HG02588 (cell line): Measurements from ENCODE around the gene LHX5.

Experiments used
- ATAC-seq: cut with Tn5 transposase; IDR thresholded peaks from one replicate; pipeline ENCODE4 v1.9.1; 2021; ENCODE audit warnings: mild to moderate bottlenecking, moderate library complexity; ENCODE audit not compliant: unreplicated experiment

LHX5 gene

DNA sequence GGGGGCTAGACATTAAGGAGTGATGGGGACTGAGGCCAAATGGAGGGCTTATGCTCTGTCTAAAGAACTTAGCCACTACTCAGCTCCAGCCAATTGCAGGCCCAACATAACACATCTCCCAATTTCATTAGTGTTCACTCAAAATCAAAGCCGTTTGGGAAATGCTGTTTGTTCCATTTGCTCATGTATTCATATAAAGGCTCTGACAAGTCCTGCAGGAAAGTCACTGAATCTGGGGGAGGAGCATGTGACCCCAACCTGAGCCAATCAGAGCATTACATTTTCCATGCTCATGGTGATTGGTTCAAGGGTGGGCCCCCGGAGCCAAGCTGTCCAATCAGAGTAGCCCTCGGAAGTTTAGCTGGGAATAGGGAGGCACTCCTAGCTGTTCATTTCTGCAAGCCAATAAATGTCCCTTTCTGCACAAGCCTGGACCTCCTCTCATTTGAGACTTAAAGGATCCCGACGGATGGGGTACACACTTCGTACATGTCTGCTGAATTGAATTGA is 28.6 kb downstream of the LHX5 start:
- ATAC-seq: no peak

DNA sequence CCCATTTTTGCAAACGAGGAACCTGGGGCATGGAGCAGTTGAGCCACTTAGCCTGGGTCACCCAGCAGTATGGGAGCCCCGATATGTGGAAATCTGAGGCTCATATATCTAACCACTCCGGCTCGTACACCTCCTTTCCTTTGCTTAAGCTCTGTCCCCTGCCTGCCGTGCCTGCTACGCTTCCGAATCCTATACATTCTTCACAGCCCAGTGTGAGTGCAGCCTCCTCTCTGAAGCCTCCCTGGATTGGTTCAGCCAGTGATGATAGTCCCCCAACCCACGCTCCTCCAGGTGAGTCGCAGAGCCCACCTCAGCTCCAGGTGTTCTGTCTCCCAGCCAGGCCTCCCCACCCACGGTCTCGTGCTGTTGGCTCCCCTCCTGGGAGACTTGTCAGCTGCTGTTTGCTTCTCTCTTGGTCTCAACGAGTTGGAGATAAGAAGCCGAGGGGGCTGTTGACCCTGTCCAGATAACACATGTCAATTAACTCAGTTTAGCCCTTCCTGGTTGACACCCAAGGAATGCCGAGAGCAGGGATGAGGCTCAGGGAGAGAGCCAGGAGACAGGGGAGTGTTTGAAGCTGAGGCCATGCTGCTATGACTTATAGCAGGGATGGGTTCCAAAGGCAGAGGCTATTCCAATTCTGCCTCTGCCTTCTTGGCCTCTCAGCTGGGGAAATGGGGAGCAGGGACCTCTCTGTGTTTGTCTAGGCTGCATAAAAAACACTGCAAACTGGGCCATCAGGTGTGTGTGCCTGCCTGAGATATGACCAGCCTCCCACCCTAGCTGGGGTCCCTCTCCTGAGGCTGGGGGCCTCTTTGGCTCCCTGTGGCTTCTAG is 30.5 kb downstream of the LHX5 start:
- no peak for ATAC-seq

DNA sequence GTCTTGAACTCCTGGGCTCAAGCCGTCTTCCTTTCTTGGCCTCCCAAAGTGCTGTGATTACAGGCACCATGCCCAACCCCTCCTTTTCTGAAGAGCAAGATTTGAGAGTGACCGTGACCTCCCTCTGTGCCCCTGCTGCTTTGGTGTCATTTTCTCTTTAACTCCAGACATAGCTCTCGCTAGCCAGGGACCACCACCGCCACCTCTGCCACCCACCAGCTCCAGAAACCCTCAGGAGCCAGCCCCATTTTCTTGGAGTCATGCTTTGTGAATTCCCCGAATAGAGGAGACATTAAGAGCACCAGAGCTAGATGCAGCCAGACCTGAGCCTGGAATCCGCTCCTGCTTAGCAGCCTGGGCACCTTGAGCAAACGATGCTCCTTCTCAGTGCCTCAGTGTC is 31.3 kb downstream of the LHX5 start:
- no peak for ATAC-seq

DNA sequence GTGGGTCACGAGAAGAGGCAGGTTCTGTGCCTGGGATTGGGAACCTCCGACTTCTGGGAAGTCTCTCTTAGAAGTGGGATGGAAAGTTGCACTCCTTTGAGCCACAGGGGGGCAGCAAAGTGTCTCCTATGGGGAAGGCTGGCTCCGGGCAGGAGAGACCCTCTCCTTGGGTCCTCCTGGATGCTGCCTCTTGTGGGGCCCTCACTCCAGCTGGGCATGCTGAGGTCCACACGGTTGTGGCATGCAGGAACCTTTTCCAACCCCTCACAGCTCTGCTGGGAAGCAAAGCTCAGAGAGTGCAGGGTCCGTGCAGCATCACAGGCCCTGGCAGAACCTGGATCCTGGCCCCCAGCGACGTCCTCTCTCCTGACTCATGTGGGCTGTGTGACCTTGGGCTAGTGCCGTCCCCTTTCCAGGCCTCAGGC is 32.1 kb downstream of the LHX5 start:
- ATAC-seq: no peak

DNA sequence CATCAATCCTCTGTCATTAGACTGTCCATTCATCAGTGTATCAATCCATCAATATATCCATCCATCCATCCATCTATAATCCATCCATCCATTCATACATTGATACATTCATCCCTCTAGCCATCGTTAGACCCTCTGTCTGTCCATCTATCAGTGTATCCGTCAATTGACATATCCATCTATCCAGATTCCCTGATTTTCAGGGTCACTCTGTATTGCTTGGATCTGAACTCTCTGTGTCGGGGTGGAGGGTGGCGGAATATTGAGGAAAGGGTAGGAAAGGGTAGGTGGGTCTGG is 32.4 kb downstream of the LHX5 start:
- ATAC-seq: no peak

DNA sequence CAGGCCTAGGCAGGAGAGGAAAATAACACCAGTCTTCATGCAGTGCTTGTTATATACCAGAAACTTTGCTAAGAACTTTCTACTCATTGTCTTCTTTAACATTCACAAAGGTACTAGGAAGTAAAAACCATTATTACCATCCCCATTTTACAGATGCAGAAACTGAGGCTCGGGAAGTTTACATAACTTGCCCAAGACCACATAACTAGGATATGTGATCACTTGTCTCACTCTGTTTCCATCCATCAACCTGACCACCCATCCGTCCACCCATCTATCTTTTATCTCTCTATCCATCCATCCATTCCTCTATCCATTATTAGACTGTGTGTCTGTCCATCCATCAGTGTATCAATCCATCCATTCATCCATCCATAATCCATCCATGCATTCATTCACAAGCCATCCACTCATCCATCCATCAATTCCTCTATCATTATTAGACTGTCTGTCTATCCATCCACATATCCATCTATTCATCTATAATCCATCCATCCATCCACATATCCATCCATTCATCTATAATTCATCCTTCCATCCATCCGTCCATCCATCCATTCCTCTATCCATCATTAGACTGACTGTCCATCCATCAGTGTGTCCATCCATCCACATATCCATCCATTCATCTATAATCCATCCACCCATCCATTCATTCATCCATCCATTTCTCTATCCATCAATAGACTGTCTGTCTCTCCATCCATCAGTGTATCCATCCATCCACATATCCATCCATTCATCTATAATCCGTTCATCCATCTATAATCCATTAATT is 33.0 kb downstream of the LHX5 start:
- no peak for ATAC-seq

DNA sequence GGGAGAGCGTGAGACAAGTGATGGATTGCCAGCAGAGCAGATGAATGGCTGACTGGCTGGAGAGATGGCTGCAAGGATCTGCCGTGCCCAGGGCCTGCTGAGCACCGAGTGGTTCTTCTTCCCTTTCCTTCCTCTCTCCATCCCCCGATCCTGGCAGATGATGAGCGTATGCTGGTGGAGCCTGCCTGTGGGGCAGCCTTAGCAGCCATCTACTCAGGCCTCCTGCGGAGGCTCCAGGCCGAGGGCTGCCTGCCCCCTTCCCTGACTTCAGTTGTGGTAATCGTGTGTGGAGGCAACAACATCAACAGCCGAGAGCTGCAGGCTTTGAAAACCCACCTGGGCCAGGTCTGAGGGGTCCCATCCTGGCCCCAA is 34.0 kb downstream of the LHX5 start:
- no peak for ATAC-seq

DNA sequence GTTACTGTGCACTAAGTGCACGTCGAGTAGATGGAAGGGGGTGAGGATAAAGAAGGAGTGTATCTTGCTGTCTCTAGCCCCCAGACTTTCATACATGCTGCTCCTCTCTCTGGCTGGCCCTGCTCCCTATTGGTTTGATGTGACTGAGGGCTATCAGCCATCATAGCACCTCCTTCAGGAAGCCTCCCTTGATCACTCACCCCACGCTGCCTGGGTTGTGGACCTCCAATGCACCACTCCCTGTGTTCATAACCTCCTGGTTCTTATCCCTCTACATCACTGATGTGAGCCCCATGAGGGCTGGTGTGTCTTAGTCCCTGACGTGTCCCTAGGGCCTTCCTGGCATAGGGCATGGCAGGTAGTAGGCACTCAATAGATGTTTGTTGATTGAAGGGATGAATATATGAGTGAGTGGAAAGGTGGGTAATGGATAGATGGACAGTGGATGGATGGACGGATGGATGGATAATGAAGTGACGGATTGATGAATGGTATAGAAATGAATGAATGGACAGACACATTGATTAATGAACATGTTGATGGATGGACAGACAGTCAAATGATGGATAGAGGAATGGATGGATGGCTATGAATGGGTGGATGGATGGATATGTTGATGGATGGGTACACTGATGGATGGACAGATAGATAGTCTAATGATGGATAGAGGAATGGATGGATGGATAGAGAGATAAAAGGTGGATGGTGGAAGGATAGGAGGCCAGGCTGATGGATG is 34.5 kb downstream of the LHX5 start:
- ATAC-seq: no peak

DNA sequence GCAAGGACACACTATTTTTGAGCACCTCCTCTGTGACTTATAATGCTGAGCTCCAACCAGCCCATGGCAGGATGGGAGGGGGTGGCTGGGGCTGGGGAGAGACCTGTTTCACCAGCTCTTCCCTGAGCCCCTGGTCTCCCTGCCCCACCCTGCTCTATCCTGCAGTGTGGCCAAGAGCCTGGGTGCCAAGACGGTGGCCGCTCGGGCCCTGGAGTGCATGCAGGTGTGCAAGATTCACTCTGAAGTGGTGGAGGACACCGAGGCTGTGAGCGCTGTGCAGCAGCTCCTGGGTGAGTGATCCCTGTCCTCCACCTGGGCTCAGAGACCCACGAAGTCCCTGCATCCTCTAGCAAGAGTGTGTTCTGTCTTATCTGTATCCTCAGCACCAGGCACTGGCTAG is 35.1 kb downstream of the LHX5 start:
- no peak for ATAC-seq

DNA sequence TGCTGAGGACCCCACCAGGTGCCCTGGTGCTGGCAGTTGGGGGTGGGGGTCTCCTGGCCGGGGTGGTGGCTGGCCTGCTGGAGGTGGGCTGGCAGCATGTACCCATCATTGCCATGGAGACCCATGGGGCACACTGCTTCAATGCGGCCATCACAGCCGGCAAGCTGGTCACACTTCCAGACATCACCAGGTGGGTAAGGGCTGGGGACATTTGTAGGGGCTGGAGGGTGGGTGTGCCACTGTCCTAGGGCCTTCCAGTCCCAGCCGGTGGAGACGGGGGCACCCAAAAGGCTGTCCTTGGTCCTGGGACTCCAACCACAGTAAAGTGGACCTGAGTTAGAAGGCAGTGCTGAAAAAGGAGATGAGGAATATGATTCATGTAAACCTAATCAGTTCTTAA is 36.3 kb downstream of the LHX5 start:
- no peak for ATAC-seq

DNA sequence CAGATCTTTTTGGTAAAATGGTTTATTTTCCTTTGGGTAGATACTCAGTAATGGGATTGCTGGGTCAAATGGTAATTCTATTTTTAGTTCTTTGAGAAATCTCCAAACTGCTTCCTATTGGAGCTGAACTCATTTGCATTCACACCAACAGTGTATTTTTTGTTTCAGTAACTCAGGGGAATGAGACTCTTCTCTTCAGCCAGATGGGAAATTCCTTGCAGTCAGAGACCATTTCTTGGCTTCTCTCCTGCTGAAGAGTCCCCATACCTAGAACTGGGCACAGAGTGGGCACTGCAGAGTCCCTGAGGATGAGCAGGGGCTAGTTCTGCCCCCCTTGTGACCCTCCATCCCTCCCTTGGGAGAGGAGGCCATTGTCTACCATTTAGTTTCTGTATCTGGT is 38.7 kb downstream of the LHX5 start:
- no peak for ATAC-seq

DNA sequence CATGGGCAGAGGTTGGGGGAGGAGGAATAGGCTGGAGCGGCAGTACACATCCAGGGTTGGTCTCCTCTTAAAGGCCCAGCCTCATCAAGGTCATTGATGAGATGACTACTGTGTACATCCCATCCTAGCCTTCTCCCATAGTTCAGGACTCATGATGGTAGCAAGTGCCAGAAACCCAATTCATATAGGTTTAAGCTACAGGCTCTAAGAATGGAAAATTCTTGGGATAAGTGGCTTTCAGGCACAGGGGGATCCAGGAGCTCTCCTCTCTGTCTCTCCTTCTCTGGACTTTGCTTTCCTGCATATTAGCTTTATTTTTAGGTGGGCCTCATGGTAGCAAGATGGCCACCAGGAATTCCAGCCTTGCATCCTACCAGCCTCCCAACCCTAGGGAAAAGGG is 43.2 kb downstream of the LHX5 start:
- ATAC-seq: no peak

DNA sequence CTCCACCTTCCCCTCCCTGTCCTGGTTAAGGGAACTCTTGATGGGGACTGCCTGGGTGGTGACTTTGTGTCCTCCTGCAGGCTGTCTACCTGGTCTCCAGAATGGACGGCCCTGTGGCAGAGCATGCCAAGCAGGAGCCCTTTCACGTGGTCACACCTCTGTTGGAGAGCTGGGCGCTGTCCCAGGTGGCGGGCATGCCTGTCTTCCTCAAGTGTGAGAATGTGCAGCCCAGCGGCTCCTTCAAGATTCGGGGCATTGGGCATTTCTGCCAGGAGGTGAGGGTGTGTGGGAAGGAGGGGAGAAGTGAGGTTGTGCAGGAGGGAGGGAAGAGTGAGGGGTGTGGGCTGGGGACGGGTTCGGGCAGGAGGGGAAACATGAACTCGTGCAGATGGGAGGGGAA is 43.8 kb downstream of the LHX5 start:
- no peak for ATAC-seq

DNA sequence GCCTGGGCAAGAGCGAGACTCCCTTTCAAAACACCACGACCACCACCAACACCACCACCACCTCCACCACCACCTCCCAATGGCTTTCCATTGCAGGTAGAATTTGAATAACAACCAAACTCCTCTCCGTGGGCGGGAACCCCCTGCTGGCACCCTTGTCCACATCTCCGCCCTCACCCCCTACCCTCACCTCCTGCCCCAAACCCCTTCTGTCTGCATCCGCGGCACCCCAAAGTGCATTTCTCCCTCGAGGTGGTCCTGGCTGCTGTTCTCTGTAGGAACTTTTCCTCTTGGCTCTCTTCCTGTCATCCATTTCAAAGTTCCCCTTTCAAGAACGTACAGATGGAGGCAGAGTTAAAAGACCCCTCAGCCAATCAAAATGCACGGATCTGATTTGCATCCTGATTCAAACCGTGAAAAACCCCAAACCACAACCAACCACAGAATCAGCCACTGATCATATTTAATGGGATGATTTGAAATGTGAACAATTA is 45.7 kb downstream of the LHX5 start:
- ATAC-seq: no peak

DNA sequence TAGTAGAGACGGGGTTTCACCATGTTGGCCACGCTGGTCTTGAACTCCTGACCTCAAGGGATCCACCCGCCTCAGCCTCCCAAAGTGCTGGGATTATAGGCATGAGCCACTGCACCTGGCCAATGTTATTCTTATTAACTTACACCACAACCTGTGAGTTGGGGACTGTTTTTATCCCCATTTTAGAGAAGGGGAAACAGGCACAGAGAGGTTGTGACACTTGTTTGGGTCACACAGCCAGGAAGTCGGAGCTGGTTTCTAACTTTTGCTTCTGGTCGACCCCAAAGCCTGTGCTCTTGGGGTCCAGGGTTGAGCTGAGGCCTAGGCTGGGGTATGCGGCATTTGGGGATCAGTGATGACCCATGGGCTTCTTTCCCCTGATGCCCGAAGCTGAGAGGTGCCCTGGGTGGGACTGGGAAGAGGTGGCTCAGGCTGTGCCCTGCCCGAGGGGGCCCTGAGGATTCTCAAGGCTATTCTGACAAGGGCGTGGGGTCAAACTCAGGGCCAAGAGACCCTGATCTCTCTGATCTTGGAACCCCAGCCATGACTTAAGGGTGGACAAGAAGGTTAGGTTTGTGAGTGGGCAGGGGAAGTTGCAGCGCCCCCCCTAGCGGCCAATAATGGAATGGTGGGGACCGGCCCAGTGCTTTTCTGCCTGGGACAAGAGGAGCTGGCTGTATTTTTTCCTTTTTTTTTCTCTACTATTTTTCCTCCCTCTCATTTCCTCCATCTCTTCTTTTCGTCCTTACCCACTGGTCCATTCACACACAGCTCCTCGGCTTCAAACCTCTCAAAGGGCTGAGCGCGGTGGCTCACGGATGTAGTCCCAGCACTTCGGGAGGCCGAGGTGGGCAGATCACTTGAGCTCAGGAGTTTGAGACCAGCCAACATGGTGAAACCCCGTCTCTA is 46.5 kb downstream of the LHX5 start:
- no peak for ATAC-seq

DNA sequence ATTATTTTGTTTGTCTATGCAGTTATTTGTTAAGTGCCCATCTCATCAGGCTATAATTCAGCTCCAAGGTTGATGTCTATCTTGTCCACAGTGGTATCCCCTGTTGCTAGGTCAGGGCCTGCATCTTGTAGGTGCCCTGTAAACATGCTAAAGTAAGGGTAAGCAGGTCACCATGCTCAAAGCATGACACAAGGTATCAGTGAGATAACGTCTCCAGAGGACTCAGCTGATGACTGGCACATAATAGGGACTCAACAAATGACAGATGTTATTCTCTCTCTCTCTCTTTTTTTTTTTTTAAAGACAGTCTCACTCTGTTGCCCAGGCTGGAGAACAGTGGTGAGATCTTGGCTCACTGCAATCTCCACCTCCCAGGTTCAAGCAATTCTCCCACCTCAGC is 47.2 kb downstream of the LHX5 start:
- no peak for ATAC-seq

DNA sequence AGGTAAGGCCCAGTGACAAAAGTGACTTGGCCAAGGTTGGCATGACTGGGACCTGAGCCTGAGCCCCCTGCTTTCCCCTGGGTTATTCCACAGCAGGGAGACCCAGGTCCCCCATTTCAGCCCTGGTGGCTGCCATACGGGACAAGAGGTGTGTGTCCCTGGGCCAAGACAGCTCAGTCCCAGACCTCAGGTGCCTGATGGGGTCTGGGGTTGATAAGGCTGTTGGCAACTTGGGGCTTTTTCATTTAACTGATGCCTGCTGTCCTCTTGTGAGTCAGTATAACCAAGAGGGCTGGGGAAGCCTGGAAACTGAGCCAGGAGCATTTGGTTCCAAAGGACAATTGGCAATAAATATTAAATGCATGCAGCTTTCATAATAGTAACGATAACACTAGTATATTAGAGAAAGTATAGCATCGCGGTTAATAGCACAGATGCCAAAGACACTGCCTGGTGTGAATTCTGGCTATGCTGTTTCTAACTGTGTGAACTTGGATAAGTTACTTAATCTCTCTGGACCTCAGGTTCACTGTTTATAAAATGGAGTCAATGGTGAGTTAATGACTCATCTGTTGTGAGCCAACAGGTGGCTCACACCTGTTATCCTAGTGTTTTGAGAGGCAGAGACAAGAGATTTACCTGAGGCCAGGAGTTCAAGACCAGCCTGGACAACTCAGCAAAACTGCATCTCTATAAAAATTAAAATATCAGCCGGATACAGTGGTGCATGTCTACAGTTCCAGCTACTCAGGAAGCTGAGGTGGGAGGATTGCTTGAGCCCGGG is 48.6 kb downstream of the LHX5 start:
- no peak for ATAC-seq

DNA sequence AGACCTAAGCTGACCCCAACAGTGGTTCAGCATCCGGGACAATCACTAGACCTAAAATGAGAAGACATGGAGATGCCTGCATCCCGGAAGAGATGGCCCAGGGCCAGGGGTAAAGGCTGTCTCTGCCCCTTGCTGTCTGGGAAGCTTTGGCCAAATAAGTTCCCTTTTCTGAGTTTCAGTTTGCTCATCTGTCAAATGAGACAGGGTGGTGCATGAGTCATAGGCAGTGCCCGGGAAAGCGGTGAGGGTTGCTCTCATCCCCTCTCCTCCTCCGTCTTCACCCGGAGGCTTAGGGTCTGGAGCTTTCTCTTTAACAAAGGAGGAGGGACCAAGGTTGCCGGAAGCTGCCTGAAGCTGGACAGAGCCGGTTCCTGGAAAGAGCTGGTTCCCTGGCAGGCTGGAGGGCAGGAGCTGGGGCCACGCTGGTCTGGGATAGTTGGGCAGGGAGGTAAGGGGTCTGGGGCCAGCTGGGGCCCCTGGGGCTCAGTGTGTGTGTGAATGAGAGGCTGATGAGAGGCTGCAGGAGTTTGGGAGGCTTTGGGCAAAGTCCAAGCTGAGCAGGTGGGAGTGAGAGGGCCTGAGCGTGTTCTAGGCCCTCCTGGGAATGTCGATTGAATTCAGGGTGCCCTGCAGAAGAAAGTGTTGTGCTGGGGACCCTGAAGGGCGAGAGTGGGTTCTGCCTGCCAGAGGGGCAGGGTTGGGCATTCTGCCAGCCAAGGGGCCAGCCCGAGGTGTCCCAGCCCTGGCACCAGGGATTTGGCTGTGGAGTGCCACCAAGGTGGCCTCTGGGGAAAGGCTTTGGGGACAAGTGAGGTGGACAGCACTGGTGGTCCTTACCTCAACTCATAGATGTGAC is 49.4 kb downstream of the LHX5 start, which contains the start of gene SDSL:
SDSL (plus strand) TSS at position 351 of the 856 bp plus-strand sequence. CDS start 5,603 bp downstream, outside the sequence.
- peak; percentile 88 for ATAC-seq
